GM19467 (cell line): ENCODE data around the gene IGSF21.

Experiments
- ATAC-seq: cut with Tn5 transposase; IDR thresholded peaks from one replicate; pipeline ENCODE4 v1.9.1; 2021; ENCODE audit warnings: mild to moderate bottlenecking, moderate library complexity; ENCODE audit not compliant: unreplicated experiment

IGSF21 gene

GRCh38 chr1:18253093-18253492 lies 145.5 kb downstream of the IGSF21 start:
- no peak for ATAC-seq

GRCh38 chr1:18256282-18257235 lies 149.0 kb downstream of the IGSF21 start:
- ATAC-seq = no peak

GRCh38 chr1:18257778-18258177 lies 150.2 kb downstream of the IGSF21 start:
- no peak for ATAC-seq

GRCh38 chr1:18261891-18262290 lies 154.3 kb downstream of the IGSF21 start:
- no peak for ATAC-seq

- no peak for ATAC-seq
Measured at GRCh38 chr1:18262726-18263125, 155.1 kb downstream of the IGSF21 start.

GRCh38 chr1:18263547-18264120 lies 156.0 kb downstream of the IGSF21 start:
- no peak for ATAC-seq

- ATAC-seq = no peak
Measured at GRCh38 chr1:18264450-18265039, 156.9 kb downstream of the IGSF21 start.

GRCh38 chr1:18265641-18266040 lies 158.0 kb downstream of the IGSF21 start:
- no peak for ATAC-seq

- no peak for ATAC-seq
Measured at GRCh38 chr1:18266391-18266790, 158.8 kb downstream of the IGSF21 start.

- ATAC-seq = no peak
Measured at GRCh38 chr1:18271336-18271735, 163.7 kb downstream of the IGSF21 start.

GRCh38 chr1:18278946-18279345 lies 171.3 kb downstream of the IGSF21 start:
- ATAC-seq = no peak

- ATAC-seq = no peak
Measured at GRCh38 chr1:18279351-18280074, 171.9 kb downstream of the IGSF21 start.

GRCh38 chr1:18280956-18281355 lies 173.4 kb downstream of the IGSF21 start:
- ATAC-seq = no peak

GRCh38 chr1:18282851-18283600 lies 175.4 kb downstream of the IGSF21 start:
- ATAC-seq = no peak

- no peak for ATAC-seq
Measured at GRCh38 chr1:18283601-18284385, 176.2 kb downstream of the IGSF21 start.

GRCh38 chr1:18284805-18285537 lies 177.4 kb downstream of the IGSF21 start:
- ATAC-seq = no peak

- ATAC-seq = no peak
Measured at GRCh38 chr1:18285538-18285924, 177.9 kb downstream of the IGSF21 start.

GRCh38 chr1:18288722-18289121 lies 181.1 kb downstream of the IGSF21 start:
- no peak for ATAC-seq

- no peak for ATAC-seq
Measured at GRCh38 chr1:18289597-18289996, 182.0 kb downstream of the IGSF21 start.
